GM12891 (cell line): ENCODE data around the gene DOK5.

Experiments used
- POLR2A ChIP-seq: IDR thresholded peaks from 2 replicates; pipeline ENCODE4 v1.6.1; 2011; ENCODE audit warnings: low read depth, low read length, control low read depth
- POLR2AphosphoS5 ChIP-seq: IDR thresholded peaks from 2 replicates; pipeline ENCODE4 v1.6.1; 2011; ENCODE audit warnings: low read depth, low read length, control low read depth
- SPI1 ChIP-seq: IDR thresholded peaks from 2 replicates; pipeline ENCODE4 v1.6.1; 2011; ENCODE audit warnings: low read depth, low read length, control low read depth

- TF ChIP-seq POLR2A (no peak), SPI1 (no peak), POLR2AphosphoS5 (no peak)
Observed at GRCh38 chr20:54619181-54619580, 143.8 kb downstream of the DOK5 start.
